Upper lobe of left lung (tissue), 6 donors: Measurements from ENCODE around the gene PPP1R9B. TPM values are rescaled to one million over a fixed set of nuclear protein-coding genes. Genes with fewer than 3 reads are reported as not detected.
A peak's percentile ranks its signal among the peaks of the same experiment; 100 is the strongest.

Experiments used
- ATAC-seq, 2 donors: fragments of 200-7000 bp; cut with Tn5 transposase; one replicate each; pipeline ENCODE4 v1.9.1; 2022; ENCODE audit warnings: mild to moderate bottlenecking in 2 of 2, moderate library complexity in 2 of 2; ENCODE audit not compliant: low FRiP score in 2 of 2
- DNase-seq, 2 donors: peaks; one replicate each; pipeline ENCODE4 v3.0.0-alpha.2; 2019 to 2020
- H3K27ac ChIP-seq, 4 donors: fragments of 200-600 bp; sonication (generic); one replicate each; pipeline ENCODE4 v1.5.1; 2016 to 2019
- H3K27me3 ChIP-seq, 4 donors: fragments of 200-600 bp; sonication (generic); one replicate each; pipeline ENCODE4 v1.5.1; 2017 to 2019
- H3K36me3 ChIP-seq, 4 donors: fragments of 200-600 bp; sonication (generic); one replicate each; pipeline ENCODE4 v1.5.1; 2016 to 2019
- H3K4me1 ChIP-seq, 4 donors: fragments of 200-600 bp; sonication (generic); one replicate each; pipeline ENCODE4 v1.5.1; 2018 to 2019
- H3K4me3 ChIP-seq, 4 donors: fragments of 200-600 bp; sonication (generic); one replicate each; pipeline ENCODE4 v1.5.1; 2017 to 2019; ENCODE audit warnings: mild to moderate bottlenecking in 2 of 4, moderate library complexity in 1 of 4
- H3K9me3 ChIP-seq, 4 donors: fragments of 200-600 bp; sonication (generic); one replicate each; pipeline ENCODE4 v1.5.1; 2018 to 2019
- EP300 ChIP-seq, 4 donors: sonication (generic); formaldehyde crosslinking; IDR thresholded peaks; one replicate each; pipeline ENCODE4 v1.5.1; 2017; ENCODE audit warnings: antibody characterized with exemption in 4 of 4, control low read depth in 2 of 4
- POLR2A ChIP-seq, 4 donors: fragments of 450-650 bp; IDR thresholded peaks; one replicate each; pipeline ENCODE4 v1.5.1; 2016 to 2017; ENCODE audit warnings: antibody characterized with exemption in 4 of 4, mild to moderate bottlenecking in 2 of 4
- POLR2AphosphoS5 ChIP-seq, 2 donors: sonication (generic); formaldehyde crosslinking; IDR thresholded peaks; one replicate each; pipeline ENCODE4 v1.5.1; 2017; ENCODE audit warnings: antibody characterized with exemption in 2 of 2
- WGBS, 2 donors: methylation state at CpG; one replicate each; pipeline ENCODE4 v1.1.5; 2017 to 2018; 5-methylcytosine and 5-hydroxymethylcytosine counted together
- total RNA-seq, 6 donors: library from RNA; depleted of rRNA in 4 of 6; stranded (reverse); fragments of >200 nt in 4 of 6; gene quantifications; one replicate each; pipeline versions ENCODE4 v1.1.0 to v1.2.1, GENCODE V29; 2016 to 2021
- TF ChIP-seq, protein P1 (sequence below), 6 experiments: fragments of 450-650 bp in 4 of 6; fragments of 200-600 bp in 2 of 6; sonication (generic) in 2 of 6; IDR thresholded peaks; one replicate each; pipeline ENCODE4 v1.5.1; 2016 to 2019; ENCODE audit warnings: antibody characterized with exemption in 6 of 6
- donor health status: DM: no; HTN: no; CAD: no; lungs with moderate emphysema.
- donor health status: DM: no; HTN: yes; CAD: no; lungs with severe emphysema.

The PPP1R9B gene, protein sequence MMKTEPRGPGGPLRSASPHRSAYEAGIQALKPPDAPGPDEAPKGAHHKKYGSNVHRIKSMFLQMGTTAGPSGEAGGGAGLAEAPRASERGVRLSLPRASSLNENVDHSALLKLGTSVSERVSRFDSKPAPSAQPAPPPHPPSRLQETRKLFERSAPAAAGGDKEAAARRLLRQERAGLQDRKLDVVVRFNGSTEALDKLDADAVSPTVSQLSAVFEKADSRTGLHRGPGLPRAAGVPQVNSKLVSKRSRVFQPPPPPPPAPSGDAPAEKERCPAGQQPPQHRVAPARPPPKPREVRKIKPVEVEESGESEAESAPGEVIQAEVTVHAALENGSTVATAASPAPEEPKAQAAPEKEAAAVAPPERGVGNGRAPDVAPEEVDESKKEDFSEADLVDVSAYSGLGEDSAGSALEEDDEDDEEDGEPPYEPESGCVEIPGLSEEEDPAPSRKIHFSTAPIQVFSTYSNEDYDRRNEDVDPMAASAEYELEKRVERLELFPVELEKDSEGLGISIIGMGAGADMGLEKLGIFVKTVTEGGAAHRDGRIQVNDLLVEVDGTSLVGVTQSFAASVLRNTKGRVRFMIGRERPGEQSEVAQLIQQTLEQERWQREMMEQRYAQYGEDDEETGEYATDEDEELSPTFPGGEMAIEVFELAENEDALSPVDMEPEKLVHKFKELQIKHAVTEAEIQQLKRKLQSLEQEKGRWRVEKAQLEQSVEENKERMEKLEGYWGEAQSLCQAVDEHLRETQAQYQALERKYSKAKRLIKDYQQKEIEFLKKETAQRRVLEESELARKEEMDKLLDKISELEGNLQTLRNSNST
- total RNA-seq = 100 to 1,000 TPM in 1 of 6 donors, 10 to 100 TPM in 5; 37.5 to 121 (median 74.7) TPM

DNA sequence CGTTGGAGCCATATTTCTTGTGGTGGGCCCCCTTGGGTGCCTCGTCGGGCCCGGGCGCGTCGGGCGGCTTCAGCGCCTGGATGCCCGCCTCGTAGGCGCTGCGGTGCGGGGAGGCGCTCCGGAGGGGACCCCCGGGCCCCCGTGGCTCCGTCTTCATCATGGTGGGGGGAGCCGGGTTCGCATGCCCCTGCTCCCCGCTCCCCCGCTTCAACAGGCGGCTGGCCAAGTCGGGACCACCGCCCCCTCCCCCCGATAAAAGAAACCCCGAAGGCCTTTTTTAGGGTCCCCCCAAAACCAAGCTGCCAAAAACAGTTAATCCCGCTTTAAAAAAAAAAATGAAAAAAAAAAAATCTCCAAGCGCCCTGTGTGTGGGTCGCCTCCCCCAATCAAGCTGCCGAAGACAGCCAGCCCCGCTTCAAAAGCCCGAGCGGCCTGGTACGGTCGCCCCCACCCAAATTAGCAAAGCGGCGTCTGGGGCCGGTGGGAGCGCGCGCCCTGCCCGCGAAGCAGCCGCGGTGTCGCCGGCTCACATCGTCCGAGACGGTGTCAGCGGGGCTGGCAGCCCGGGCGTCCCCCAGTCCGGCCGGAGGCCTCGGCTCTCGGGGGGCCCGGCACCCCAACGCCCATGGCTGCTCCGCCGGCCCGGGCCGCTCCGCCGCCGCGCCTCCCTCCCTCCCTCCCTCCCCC lies at the start of gene PPP1R9B:
TSS of gene PPP1R9B (minus strand) at position 324 of the 687 bp plus-strand sequence. CDS start at position 160, 164 bp downstream.
- H3K4me3 ChIP-seq = peak within 1 kb of the TSS; percentile 65 to 94 (median 85)
- peaks cover 49 to 82% (median 65%) of the 10 kb centered on the region in 4 donors for H3K4me1 ChIP-seq
- TF ChIP-seq POLR2A (IDR thresholded peaks at IDR 0.05) (no peak), POLR2AphosphoS5 (IDR thresholded peaks at IDR 0.05) (no peak), EP300 (IDR thresholded peaks at IDR 0.05) (no peak)
- TF ChIP-seq, protein P1, sequence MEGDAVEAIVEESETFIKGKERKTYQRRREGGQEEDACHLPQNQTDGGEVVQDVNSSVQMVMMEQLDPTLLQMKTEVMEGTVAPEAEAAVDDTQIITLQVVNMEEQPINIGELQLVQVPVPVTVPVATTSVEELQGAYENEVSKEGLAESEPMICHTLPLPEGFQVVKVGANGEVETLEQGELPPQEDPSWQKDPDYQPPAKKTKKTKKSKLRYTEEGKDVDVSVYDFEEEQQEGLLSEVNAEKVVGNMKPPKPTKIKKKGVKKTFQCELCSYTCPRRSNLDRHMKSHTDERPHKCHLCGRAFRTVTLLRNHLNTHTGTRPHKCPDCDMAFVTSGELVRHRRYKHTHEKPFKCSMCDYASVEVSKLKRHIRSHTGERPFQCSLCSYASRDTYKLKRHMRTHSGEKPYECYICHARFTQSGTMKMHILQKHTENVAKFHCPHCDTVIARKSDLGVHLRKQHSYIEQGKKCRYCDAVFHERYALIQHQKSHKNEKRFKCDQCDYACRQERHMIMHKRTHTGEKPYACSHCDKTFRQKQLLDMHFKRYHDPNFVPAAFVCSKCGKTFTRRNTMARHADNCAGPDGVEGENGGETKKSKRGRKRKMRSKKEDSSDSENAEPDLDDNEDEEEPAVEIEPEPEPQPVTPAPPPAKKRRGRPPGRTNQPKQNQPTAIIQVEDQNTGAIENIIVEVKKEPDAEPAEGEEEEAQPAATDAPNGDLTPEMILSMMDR (IDR thresholded peaks at IDR 0.05) = no peak
- ATAC-seq (no peak), DNase-seq (no peak)
- H3K36me3 ChIP-seq = no peaks in the 10 kb centered on the region
- no peaks in the 10 kb centered on the region for H3K27me3 ChIP-seq
- H3K27ac ChIP-seq = peak within 1 kb of the TSS; percentile 91 to 97 (median 94)
- no peaks in the 10 kb centered on the region for H3K9me3 ChIP-seq
- 0 to 1% methylated on average over 23 to 56 of the region's 69 CpGs for WGBS, 2 donors

DNA sequence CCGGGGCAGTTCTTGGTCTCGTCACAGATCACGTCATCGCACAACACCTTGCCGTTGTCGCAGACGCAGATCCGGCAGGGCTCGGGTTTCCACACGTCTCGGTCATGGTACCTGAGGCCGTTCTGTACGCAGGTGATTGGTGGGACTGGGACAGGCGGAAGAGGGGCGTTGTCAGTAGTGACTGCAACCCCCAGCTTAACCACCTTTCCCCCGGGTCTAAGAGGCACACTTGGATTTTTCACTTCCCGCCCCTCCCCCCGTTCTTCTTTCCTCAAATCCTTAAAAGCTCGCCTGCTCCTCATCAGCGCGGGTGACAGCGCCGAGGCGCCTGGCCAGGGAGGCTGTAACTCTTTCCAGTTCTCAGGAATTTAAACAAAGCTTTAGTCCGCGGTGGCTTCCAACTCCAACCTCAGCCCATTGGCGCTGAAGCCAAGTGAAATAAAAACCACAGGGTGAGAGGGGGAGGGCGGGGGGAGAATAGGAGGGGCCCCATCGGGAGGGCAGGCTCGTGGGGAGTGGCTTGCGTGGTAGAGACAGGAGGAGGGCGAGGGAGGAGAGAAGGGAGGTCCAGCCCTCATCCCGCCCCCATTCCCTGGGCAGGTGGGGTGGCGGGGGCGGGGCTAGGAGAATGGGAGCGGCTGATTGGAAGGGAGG lies 49.5 kb upstream of the PPP1R9B start:
- Histone ChIP-seq H3K4me3 (peak overlapping the region; percentile 11 to 50 (median 40)), H3K27me3 (peaks cover 0 to 10% (median 3%) of the 10 kb centered on the region in 4 donors), H3K9me3 (no peaks in the 10 kb centered on the region), H3K36me3 (peaks cover 0 to 22% (median 7%) of the 10 kb centered on the region in 4 donors), H3K27ac (peak overlapping the region; percentile 68 to 86 (median 82)), H3K4me1 (peaks cover 18 to 32% (median 25%) of the 10 kb centered on the region in 4 donors)
- TF ChIP-seq POLR2AphosphoS5 (IDR thresholded peaks at IDR 0.05) = peak in 1 of 2 donors; percentile 40
- TF ChIP-seq POLR2A (IDR thresholded peaks at IDR 0.05) = peak in 1 of 4 donors; percentile 55
- no peak for TF ChIP-seq EP300 (IDR thresholded peaks at IDR 0.05)
- 4 to 7% methylated on average over 25 to 36 of the region's 36 CpGs for WGBS, 2 donors
- DNase-seq (peak; percentile 92 to 95), ATAC-seq (peak; percentile 87 to 95)

DNA sequence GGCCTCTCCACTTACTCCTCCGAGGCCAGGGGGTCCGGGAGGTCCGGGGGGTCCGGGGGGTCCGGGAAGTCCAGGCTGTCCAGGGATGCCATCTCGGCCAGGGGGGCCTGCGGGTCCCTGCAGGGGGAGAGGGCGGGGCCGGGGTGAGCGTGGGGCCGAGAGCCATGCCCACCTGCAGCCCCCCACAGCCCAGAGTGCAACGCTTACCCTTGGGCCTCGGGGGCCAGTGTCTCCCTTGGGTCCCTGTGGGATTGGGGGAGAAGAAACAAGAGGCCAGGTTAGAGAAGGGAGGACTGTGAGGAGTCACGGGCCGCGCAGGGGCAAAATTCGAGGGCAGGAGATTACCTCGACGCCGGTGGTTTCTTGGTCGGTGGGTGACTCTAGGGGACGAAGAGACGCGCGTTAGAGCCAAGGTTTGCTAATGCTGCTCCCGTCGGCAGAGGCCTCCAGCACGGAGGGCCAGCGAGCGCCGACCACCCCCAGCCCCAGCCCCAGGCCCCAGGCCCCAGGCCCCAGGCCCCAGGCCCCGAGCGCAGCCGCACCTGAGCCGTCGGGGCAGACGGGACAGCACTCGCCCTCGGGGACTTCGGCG lies 48.8 kb upstream of the PPP1R9B start:
- Histone ChIP-seq H3K4me3 (peak overlapping the region in 3 of 4 donors; percentile 34 to 50 (median 45)), H3K9me3 (no peaks in the 10 kb centered on the region), H3K27ac (peak overlapping the region in 3 of 4 donors; percentile 68 to 86 (median 82)), H3K27me3 (peaks cover 0 to 10% (median 3%) of the 10 kb centered on the region in 4 donors), H3K36me3 (peaks cover 0 to 29% (median 10%) of the 10 kb centered on the region in 4 donors), H3K4me1 (peaks cover 18 to 32% (median 25%) of the 10 kb centered on the region in 4 donors)
- DNase-seq = peak in 1 of 2 donors; percentile 85
- no peak for ATAC-seq
- WGBS, 2 donors = 50 to 52% methylated on average over 23 to 41 of the region's 41 CpGs
- TF ChIP-seq, protein P1 (IDR thresholded peaks at IDR 0.05) = no peak
- TF ChIP-seq POLR2AphosphoS5 (IDR thresholded peaks at IDR 0.05) (no peak), EP300 (IDR thresholded peaks at IDR 0.05) (no peak)

DNA sequence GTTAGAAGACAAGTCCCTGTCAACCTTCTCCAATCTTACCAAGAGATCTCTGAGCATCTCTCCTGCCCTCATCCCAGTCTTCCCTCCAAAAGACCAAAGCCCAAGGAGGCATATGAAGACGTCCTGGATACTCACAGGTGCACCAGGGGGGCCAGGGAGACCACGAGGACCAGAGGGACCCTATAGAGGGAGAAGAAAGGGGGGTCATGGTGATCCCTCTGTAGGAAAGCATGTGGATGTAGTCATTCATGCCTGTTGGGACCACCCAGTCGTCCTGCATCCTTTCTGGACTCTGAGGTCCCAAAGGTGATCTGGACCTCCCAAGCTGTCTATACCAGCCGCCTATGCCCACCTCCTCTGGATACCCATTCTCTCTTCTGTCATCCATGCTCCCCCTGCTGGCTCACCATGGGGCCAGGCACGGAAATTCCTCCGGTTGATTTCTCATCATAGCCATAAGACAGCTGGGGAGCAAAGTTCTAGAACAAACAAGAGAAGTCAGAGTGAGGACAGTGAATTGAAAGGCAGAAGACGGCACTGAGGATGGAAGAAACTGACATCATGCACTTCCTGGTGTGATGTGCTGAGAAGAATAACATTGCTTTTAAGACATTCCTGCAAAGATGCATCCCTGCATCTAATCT lies 47.7 kb upstream of the PPP1R9B start:
- peak in 1 of 2 donors; percentile 51 for DNase-seq
- peaks cover 0 to 37% (median 14%) of the 10 kb centered on the region in 4 donors for H3K36me3 ChIP-seq
- 18 to 26% methylated on average over 7 of the region's 7 CpGs for WGBS, 2 donors
- ATAC-seq = no peak
- H3K27me3 ChIP-seq = peaks cover 0 to 10% (median 3%) of the 10 kb centered on the region in 4 donors
- no peak overlapping the region for H3K4me3 ChIP-seq
- TF ChIP-seq, protein P1 (IDR thresholded peaks at IDR 0.05) = peak; percentile 34 to 64 (median 59)
- no peak for TF ChIP-seq EP300 (IDR thresholded peaks at IDR 0.05)
- H3K4me1 ChIP-seq = peaks cover 18 to 32% (median 25%) of the 10 kb centered on the region in 4 donors
- peak overlapping the region in 2 of 4 donors; percentile 38 to 42 for H3K27ac ChIP-seq
- no peaks in the 10 kb centered on the region for H3K9me3 ChIP-seq
